K562 (cell line): ENCODE data around the gene SYNPR. TPM values are rescaled to one million over a fixed set of nuclear protein-coding genes. Genes with fewer than 3 reads are reported as not detected.
A peak's percentile ranks its signal among the peaks of the same experiment; 100 is the strongest.

Source experiments
- ATAC-seq: fragments of 200-7000 bp; cut with Tn5 transposase; 3 replicates; pipeline ENCODE4 v1.9.1; 2020; ENCODE audit warnings: moderate library complexity
- BruUV-seq: library from RNA; stranded (reverse); fragments of 400-500 nt; replicated peaks from 2 replicates; lab custom pipeline; 2021; lab: Mats Ljungman, UMichigan
- CTCF ChIA-PET: fragments of 300-600 bp; formaldehyde crosslinking; extraction: SDS; loops from one replicate; lab custom pipeline; 2021; ENCODE audit warnings: low intra/inter-chr PET ratio; lab: Yijun Ruan, JAX
- POLR2A ChIA-PET: fragments of 300-600, 350-650 bp; sonication (Branson Sonifier 250); formaldehyde crosslinking; extraction: SDS; loops from one replicate; lab custom pipeline; 2021; ENCODE audit warnings: antibody characterized with exemption, inconsistent platforms; lab: Yijun Ruan, JAX
- DNase-seq, 4 experiments: peaks; one replicate each; pipeline versions ENCODE4 v3.0.0 to v3.0.0-alpha.2; 2011 to 2018; ENCODE audit warnings: low spot score in 3 of 4, mixed read lengths in 3 of 4; ENCODE audit errors: extremely low read depth in 1 of 4
- FAIRE-seq: peaks from 2 replicates; lab custom pipeline; 2011; peaks lifted over from hg19 to GRCh38; lab: Jason Lieb, UNC
- H2AFZ ChIP-seq: 2 replicates; pipeline ENCODE4 v1.6.0; 2011; ENCODE audit warnings: low read depth, low read length, control low read depth, inconsistent platforms
- H3K27ac ChIP-seq: fragments of 200-600 bp; 3 replicates; pipeline ENCODE4 v1.8.0; 2011; ENCODE audit warnings: low read depth, mild to moderate bottlenecking, control low read depth, inconsistent platforms, low read length, moderate library complexity, mixed read lengths; ENCODE audit errors: extremely low read depth
- H3K27me3 ChIP-seq, 2 experiments: fragments of 300-600 bp in 1 of 2; 2 replicates in 1 of 2; 3 replicates in 1 of 2; pipeline versions ENCODE4 v1.6.0 to v1.8.0; 2011; ENCODE audit warnings: inconsistent platforms in 2 of 2, low read length in 2 of 2, mild to moderate bottlenecking in 1 of 2, mixed read lengths in 1 of 2, moderate library complexity in 1 of 2; ENCODE audit not compliant: control insufficient read depth in 2 of 2, insufficient read depth in 2 of 2
- H3K36me3 ChIP-seq: fragments of 300-600 bp; 3 replicates; pipeline ENCODE4 v1.8.0; 2011; ENCODE audit warnings: mild to moderate bottlenecking, low read length, inconsistent platforms; ENCODE audit not compliant: control insufficient read depth, insufficient read depth
- H3K4me1 ChIP-seq, 2 experiments: fragments of 200-600 bp in 1 of 2; replicated peaks in 1 of 2; 2 replicates in 1 of 2; 3 replicates in 1 of 2; pipeline versions ENCODE4 v1.5.1 to v1.8.0; 2011; ENCODE audit warnings: inconsistent platforms in 2 of 2, low read length in 2 of 2, mild to moderate bottlenecking in 1 of 2, mixed read lengths in 1 of 2, moderate library complexity in 1 of 2; ENCODE audit not compliant: control insufficient read depth in 2 of 2, insufficient read depth in 2 of 2
- H3K4me2 ChIP-seq: 2 replicates; pipeline ENCODE4 v1.6.1; 2011; ENCODE audit warnings: low read length, control low read depth, inconsistent platforms, mixed read lengths; ENCODE audit not compliant: insufficient read depth
- H3K4me3 ChIP-seq: fragments of 200-600 bp; sonication (generic), shearing (Covaris generic); 2 replicates; pipeline ENCODE4 v1.5.1; 2016; ENCODE audit warnings: control low read depth, inconsistent platforms
- H3K79me2 ChIP-seq: fragments of 200-600 bp; 3 replicates; pipeline ENCODE4 v1.8.0; 2011; ENCODE audit warnings: low read length, inconsistent platforms; ENCODE audit not compliant: control insufficient read depth, insufficient read depth
- H3K9ac ChIP-seq, 2 experiments: 2 replicates each; pipeline versions ENCODE4 v1.6.0 to v1.6.1; 2011; ENCODE audit warnings: low read depth in 2 of 2, low read length in 2 of 2, control low read depth in 1 of 2, inconsistent platforms in 1 of 2, mild to moderate bottlenecking in 1 of 2, mixed read lengths in 1 of 2; ENCODE audit not compliant: insufficient read depth in 1 of 2
- H3K9me1 ChIP-seq: one replicate; pipeline ENCODE4 v1.6.0; 2011; ENCODE audit warnings: inconsistent platforms, mild to moderate bottlenecking, low read length, moderate library complexity; ENCODE audit not compliant: control insufficient read depth, insufficient read depth
- H3K9me3 ChIP-seq: replicated peaks from 2 replicates; pipeline ENCODE4 v1.5.1; 2011; ENCODE audit warnings: low read depth, low read length, inconsistent platforms; ENCODE audit not compliant: control insufficient read depth, insufficient read depth
- H4K20me1 ChIP-seq: replicated peaks from 2 replicates; pipeline ENCODE4 v1.6.1; 2011; ENCODE audit warnings: low read length, inconsistent platforms, mixed read lengths; ENCODE audit not compliant: control insufficient read depth, insufficient read depth
- BRF2 ChIP-seq: IDR thresholded peaks from 3 replicates; pipeline ENCODE4 v1.6.1; 2011; ENCODE audit warnings: borderline replicate concordance, mild to moderate bottlenecking; ENCODE audit not compliant: insufficient read length, insufficient read depth
- EHMT2 ChIP-seq: fragments of 450-650 bp; IDR thresholded peaks from 2 replicates; pipeline ENCODE4 v1.6.1; 2018; ENCODE audit warnings: antibody characterized with exemption
- GTF3C2 ChIP-seq: IDR thresholded peaks from 3 replicates; pipeline ENCODE4 v1.6.1; 2011; ENCODE audit warnings: borderline replicate concordance, mild to moderate bottlenecking, moderate library complexity; ENCODE audit not compliant: insufficient read length; ENCODE audit errors: extremely low read depth
- HNRNPK ChIP-seq: fragments of 200-400 bp; formaldehyde crosslinking; IDR thresholded peaks from one replicate; pipeline ENCODE4 v1.6.1; 2018; ENCODE audit warnings: mild to moderate bottlenecking, low read depth, low read length; ENCODE audit not compliant: poor library complexity, severe bottlenecking
- MTF1 ChIP-seq: fragments of 250-450 bp; sonication (Bioruptor Pico); IDR thresholded peaks from 2 replicates; pipeline ENCODE4 v1.9.0; 2021; ENCODE audit warnings: moderate library complexity, mild to moderate bottlenecking, inconsistent platforms, borderline replicate concordance
- MXD1 ChIP-seq: fragments of 250-450 bp; sonication (Bioruptor Pico); IDR thresholded peaks from 2 replicates; pipeline ENCODE4 v1.8.0; 2021; ENCODE audit warnings: borderline replicate concordance, mild to moderate bottlenecking, moderate library complexity; ENCODE audit not compliant: poor library complexity, severe bottlenecking
- PURB ChIP-seq: sonication (generic); formaldehyde crosslinking; IDR thresholded peaks from 2 replicates; pipeline ENCODE4 v1.9.0; 2021; ENCODE audit warnings: low read depth, mild to moderate bottlenecking, missing genetic modification reagents
- RAD21 ChIP-seq, 2 experiments: fragments of 250-450 bp in 1 of 2; fragments of 450-650 bp in 1 of 2; sonication (Bioruptor Pico) in 1 of 2; formaldehyde crosslinking in 1 of 2; IDR thresholded peaks in 1 of 2; conservative IDR thresholded peaks in 1 of 2; 2 replicates each; pipeline versions ENCODE4 v1.4.0 to v1.8.0; 2020 to 2022; ENCODE audit warnings: mild to moderate bottlenecking in 2 of 2, moderate library complexity in 1 of 2
- SLC30A9 ChIP-seq: fragments of 250-450 bp; sonication (Bioruptor Pico); IDR thresholded peaks from 2 replicates; pipeline ENCODE4 v1.8.0; 2022; ENCODE audit warnings: mild to moderate bottlenecking, moderate library complexity
- in situ Hi-C: fragments of 300-500 bp; cut with MboI; formaldehyde crosslinking; loops from 4 replicates; pipeline ENCODE4 v1.15.0; 2018; ENCODE audit warnings: inconsistent platforms, mixed read lengths
- intact Hi-C: fragments of 100-400 bp; cut with micrococcal nuclease; formaldehyde crosslinking; loops from 2 replicates; pipeline ENCODE4 v1.14.2; 2022
- polyA plus RNA-seq, 8 experiments: library from polyadenylated mRNA; depleted of rRNA in 4 of 8; stranded (reverse) in 5 of 8; unstranded in 3 of 8; fragments of >200 nt; fragmentation: Nextera tagmentation in 2 of 8; fragmentation: Illumina TruSeq in 1 of 8; extraction: Ambion mirVana in 2 of 8; extraction: Trizol in 1 of 8; gene quantifications; 2 replicates each; pipeline versions ENCODE4 v1.2.1 to v1.2.3, GENCODE V29; 2011 to 2014; ENCODE audit warnings: inconsistent platforms in 1 of 8, missing spikeins in 1 of 8
- total RNA-seq, 7 experiments: library from RNA; depleted of rRNA in 6 of 7; stranded (reverse); fragments of >200 nt in 6 of 7; fragmentation: Illumina TruSeq in 2 of 7; extraction: Trizol in 2 of 7; gene quantifications; 2 replicates each; pipeline versions ENCODE4 v1.2.1 to v1.2.3, GENCODE V29; 2011 to 2021; ENCODE audit warnings: low replicate concordance in 1 of 7
- TF ChIP-seq, protein P1 (sequence below), 3 experiments: IDR thresholded peaks in 2 of 3; conservative IDR thresholded peaks in 1 of 3; 2 replicates each; pipeline ENCODE4 v1.5.1; 2011 to 2012; ENCODE audit warnings: low read length in 3 of 3, mild to moderate bottlenecking in 3 of 3, control low read depth in 2 of 3, improper control_type of control experiment in 1 of 3, inconsistent platforms in 1 of 3, low read depth in 1 of 3, mixed read lengths in 1 of 3, moderate library complexity in 1 of 3; ENCODE audit not compliant: insufficient read depth in 2 of 3
- TF ChIP-seq, protein P2 (sequence below): fragments of 200-800 bp; sonication (Bioruptor generic); IDR thresholded peaks from 2 replicates; pipeline ENCODE4 v1.6.1; 2017; ENCODE audit warnings: missing genetic modification characterization, missing compliant biosample characterization

The SYNPR gene
- total and polyA plus RNA-seq, 9 of the 15 experiments (the other 6 are each of a cell fraction or from before 2014, with no cell fraction given) = not detected

DNA sequence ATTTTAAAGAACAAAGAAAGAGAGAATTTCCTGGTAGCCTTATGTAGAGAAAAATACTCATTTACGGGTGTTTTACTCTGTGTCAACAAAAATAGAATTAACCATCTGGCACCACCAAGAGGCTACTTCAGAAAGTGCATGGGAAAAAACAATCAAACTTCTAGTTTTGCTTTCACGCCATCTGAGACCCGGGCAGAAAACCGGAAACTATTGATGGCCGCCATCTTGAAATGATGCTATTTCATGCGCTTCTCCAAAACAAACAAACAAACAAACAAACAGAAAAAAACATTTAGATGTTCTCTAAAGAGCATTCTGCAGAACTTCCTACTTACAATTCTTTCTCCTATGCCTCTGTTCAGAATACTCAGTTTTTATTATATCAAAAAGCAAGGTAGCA, 49.4 kb upstream of the SYNPR start (continued):
- TF ChIP-seq EHMT2 = 0 out of 2 replicates have a peak, but pooled peaks have one; percentile 38
- TF ChIP-seq RAD21 (CRISPR knock-in tag; conservative IDR thresholded peaks at IDR 0.05 in 1 of 2, IDR thresholded peaks at IDR 0.05 in 1 of 2) = peak; percentile 12 to 22; a peak in 1 of 4 replicates
- TF ChIP-seq, protein P1, sequence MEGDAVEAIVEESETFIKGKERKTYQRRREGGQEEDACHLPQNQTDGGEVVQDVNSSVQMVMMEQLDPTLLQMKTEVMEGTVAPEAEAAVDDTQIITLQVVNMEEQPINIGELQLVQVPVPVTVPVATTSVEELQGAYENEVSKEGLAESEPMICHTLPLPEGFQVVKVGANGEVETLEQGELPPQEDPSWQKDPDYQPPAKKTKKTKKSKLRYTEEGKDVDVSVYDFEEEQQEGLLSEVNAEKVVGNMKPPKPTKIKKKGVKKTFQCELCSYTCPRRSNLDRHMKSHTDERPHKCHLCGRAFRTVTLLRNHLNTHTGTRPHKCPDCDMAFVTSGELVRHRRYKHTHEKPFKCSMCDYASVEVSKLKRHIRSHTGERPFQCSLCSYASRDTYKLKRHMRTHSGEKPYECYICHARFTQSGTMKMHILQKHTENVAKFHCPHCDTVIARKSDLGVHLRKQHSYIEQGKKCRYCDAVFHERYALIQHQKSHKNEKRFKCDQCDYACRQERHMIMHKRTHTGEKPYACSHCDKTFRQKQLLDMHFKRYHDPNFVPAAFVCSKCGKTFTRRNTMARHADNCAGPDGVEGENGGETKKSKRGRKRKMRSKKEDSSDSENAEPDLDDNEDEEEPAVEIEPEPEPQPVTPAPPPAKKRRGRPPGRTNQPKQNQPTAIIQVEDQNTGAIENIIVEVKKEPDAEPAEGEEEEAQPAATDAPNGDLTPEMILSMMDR (IDR thresholded peaks at IDR 0.05 in 2 of 3, conservative IDR thresholded peaks at IDR 0.05 in 1 of 3; ENCODE audit: insufficient read depth in 2 of 3, low read depth in 1 of 3, low read length in 3 of 3) = peak; percentile 28 to 49 (median 35); a peak in 4 of 6 replicates

DNA sequence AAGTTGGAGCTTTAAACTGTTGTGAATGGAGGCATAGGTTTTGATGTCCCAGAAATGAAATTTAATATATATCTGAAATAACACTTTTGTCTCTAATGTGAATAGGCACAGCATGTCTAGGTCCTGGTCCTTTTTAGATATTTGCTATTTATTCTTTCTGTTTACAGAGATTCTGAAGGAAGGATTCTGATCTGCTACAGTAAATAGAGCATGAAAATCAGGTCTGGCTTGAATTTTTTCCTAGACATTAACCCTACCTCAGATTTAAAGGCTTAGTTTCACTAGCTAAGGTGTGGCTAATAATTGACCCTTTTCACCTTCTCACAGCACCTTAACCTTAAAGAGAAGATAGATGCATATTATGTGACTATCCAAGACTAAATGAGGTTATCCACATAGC, 48.0 kb upstream of the SYNPR start:
- in situ Hi-C loops (no loop called here), intact Hi-C loops (loop anchor here (10.0 kb wide), 1 partner anchor 605 kb away; no protein-coding TSS in a partner anchor)
- CTCF ChIA-PET = no interaction called here
- Histone ChIP-seq H3K4me3 (no peak overlapping the region), H3K27ac (no peak overlapping the region), H3K9ac (no peak overlapping the region), H2AFZ (no peak overlapping the region), H3K79me2 (no peaks in the 10 kb centered on the region), H3K27me3 (no peaks in the 10 kb centered on the region), H3K4me1 (no peaks in the 10 kb centered on the region), H3K9me1 (no peaks in the 10 kb centered on the region), H3K9me3 (no peaks in the 10 kb centered on the region), H3K4me2 (no peak overlapping the region), H4K20me1 (no peaks in the 10 kb centered on the region), H3K36me3 (no peaks in the 10 kb centered on the region)
- no TSS peak for BruUV-seq
- POLR2A ChIA-PET = no interaction called here
- no peak for FAIRE-seq
- no peak for DNase-seq
- no peak for ATAC-seq
- no peak for TF ChIP-seq SLC30A9 (CRISPR knock-in tag)
- TF ChIP-seq GTF3C2 = no peak
- TF ChIP-seq HNRNPK = no peak
- no peak for TF ChIP-seq MXD1 (CRISPR knock-in tag)
- TF ChIP-seq BRF2 = no peak
- TF ChIP-seq MTF1 (CRISPR knock-in tag) = no peak
- TF ChIP-seq PURB (CRISPR knock-in tag) = no peak
- TF ChIP-seq, protein P2, sequence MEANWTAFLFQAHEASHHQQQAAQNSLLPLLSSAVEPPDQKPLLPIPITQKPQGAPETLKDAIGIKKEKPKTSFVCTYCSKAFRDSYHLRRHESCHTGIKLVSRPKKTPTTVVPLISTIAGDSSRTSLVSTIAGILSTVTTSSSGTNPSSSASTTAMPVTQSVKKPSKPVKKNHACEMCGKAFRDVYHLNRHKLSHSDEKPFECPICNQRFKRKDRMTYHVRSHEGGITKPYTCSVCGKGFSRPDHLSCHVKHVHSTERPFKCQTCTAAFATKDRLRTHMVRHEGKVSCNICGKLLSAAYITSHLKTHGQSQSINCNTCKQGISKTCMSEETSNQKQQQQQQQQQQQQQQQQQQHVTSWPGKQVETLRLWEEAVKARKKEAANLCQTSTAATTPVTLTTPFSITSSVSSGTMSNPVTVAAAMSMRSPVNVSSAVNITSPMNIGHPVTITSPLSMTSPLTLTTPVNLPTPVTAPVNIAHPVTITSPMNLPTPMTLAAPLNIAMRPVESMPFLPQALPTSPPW (CRISPR knock-in tag) = no peak
